Prostate gland (tissue), 2 donors: ENCODE results near the gene EOLA1.
"Not testable (repeated sequence)": the region's sequence is repeated elsewhere in the genome, so short reads cannot be mapped to it uniquely, and the experiment has no call there.

Experiments
- POLR2A ChIP-seq: fragments of 450-650 bp; IDR thresholded peaks from one replicate; pipeline ENCODE4 v1.6.1; 2016; ENCODE audit warnings: antibody characterized with exemption, mild to moderate bottlenecking
- POLR2AphosphoS5 ChIP-seq: sonication (generic); formaldehyde crosslinking; IDR thresholded peaks from one replicate; pipeline ENCODE4 v1.6.1; 2017; ENCODE audit warnings: antibody characterized with exemption
- TF ChIP-seq, protein P1 (sequence below), 4 experiments: fragments of 200-600 bp in 2 of 4; fragments of 450-650 bp in 2 of 4; sonication (generic) in 2 of 4; IDR thresholded peaks; 1 replicate in 3 of 4; 2 replicates in 1 of 4; pipeline ENCODE4 v1.5.1; 2016 to 2019; ENCODE audit warnings: antibody characterized with exemption in 4 of 4, mild to moderate bottlenecking in 2 of 4, moderate library complexity in 2 of 4

DNA sequence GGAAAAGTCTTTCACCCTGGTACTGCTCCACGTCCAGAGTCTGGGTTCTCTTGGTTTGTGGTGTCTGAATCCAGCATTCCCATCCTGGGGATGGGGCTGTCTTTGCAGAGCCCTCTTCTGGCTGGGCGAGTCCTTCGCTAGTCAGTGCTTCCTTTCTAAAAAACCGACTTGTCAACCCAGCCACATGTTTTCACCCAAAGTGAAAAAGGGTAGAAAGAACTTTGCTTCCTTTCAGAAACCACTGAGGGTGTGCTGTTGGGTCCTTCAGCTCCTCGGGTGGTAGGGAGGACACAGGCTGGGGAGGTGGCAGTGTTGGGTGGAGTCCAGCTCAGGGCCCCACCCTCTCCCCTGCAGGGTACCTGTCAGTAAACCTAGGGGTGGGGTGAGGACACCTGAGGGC, 14.9 kb upstream of the EOLA1 start:
- TF ChIP-seq, protein P1, sequence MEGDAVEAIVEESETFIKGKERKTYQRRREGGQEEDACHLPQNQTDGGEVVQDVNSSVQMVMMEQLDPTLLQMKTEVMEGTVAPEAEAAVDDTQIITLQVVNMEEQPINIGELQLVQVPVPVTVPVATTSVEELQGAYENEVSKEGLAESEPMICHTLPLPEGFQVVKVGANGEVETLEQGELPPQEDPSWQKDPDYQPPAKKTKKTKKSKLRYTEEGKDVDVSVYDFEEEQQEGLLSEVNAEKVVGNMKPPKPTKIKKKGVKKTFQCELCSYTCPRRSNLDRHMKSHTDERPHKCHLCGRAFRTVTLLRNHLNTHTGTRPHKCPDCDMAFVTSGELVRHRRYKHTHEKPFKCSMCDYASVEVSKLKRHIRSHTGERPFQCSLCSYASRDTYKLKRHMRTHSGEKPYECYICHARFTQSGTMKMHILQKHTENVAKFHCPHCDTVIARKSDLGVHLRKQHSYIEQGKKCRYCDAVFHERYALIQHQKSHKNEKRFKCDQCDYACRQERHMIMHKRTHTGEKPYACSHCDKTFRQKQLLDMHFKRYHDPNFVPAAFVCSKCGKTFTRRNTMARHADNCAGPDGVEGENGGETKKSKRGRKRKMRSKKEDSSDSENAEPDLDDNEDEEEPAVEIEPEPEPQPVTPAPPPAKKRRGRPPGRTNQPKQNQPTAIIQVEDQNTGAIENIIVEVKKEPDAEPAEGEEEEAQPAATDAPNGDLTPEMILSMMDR (IDR thresholded peaks at IDR 0.05), result not testable (repeated sequence)
- not testable (repeated sequence) for TF ChIP-seq POLR2A, POLR2AphosphoS5
